HEK293T (cell line): ENCODE data around the gene ACP3.
"Not testable (repeated sequence)": the region's sequence is repeated elsewhere in the genome, so short reads cannot be mapped to it uniquely, and the experiment has no call there.

Experiments used
- CTCF ChIA-PET: fragments of 350-600 bp; formaldehyde crosslinking; extraction: SDS; loops from one replicate; lab custom pipeline; 2021; ENCODE audit warnings: antibody characterized with exemption, inconsistent platforms; lab: Yijun Ruan, JAX
- POLR2A ChIA-PET: fragments of 350-600 bp; formaldehyde crosslinking; extraction: SDS; loops from one replicate; lab custom pipeline; 2020; ENCODE audit warnings: antibody characterized with exemption, inconsistent platforms; lab: Yijun Ruan, JAX
- DNase-seq: peaks from one replicate; pipeline ENCODE4 v3.0.0; 2012; ENCODE audit warnings: mixed read lengths; ENCODE audit errors: extremely low spot score
- ARNT ChIP-seq: fragments of 450-650 bp; IDR thresholded peaks from 2 replicates; pipeline ENCODE4 v1.6.1; 2017; ENCODE audit warnings: mild to moderate bottlenecking
- BHLHE40 ChIP-seq: fragments of 450-650 bp; IDR thresholded peaks from 2 replicates; pipeline ENCODE4 v1.6.1; 2016; ENCODE audit warnings: mild to moderate bottlenecking, moderate library complexity, borderline replicate concordance
- CTBP1 ChIP-seq: fragments of 450-650 bp; IDR thresholded peaks from 2 replicates; pipeline ENCODE4 v1.6.1; 2016; ENCODE audit warnings: borderline replicate concordance
- ELF4 ChIP-seq: fragments of 450-650 bp; IDR thresholded peaks from 2 replicates; pipeline ENCODE4 v1.6.1; 2017; ENCODE audit warnings: antibody characterized with exemption
- FOXA1 ChIP-seq: fragments of 450-650 bp; IDR thresholded peaks from 2 replicates; pipeline ENCODE4 v1.6.1; 2016; ENCODE audit warnings: mild to moderate bottlenecking
- FOXK2 ChIP-seq: fragments of 450-650 bp; IDR thresholded peaks from 2 replicates; pipeline ENCODE4 v1.6.1; 2016; ENCODE audit warnings: mild to moderate bottlenecking
- FOXM1 ChIP-seq: fragments of 450-650 bp; IDR thresholded peaks from 2 replicates; pipeline ENCODE4 v1.6.1; 2017; ENCODE audit warnings: mild to moderate bottlenecking, borderline replicate concordance
- HDGF ChIP-seq: fragments of 450-650 bp; IDR thresholded peaks from 2 replicates; pipeline ENCODE4 v1.6.1; 2017; ENCODE audit warnings: antibody characterized with exemption, borderline replicate concordance
- L3MBTL2 ChIP-seq: fragments of 450-650 bp; conservative IDR thresholded peaks from 2 replicates; pipeline ENCODE4 v1.6.1; 2016; ENCODE audit warnings: mild to moderate bottlenecking
- LEF1 ChIP-seq: fragments of 450-650 bp; IDR thresholded peaks from 2 replicates; pipeline ENCODE4 v1.6.1; 2017; ENCODE audit warnings: mild to moderate bottlenecking, borderline replicate concordance
- NFRKB ChIP-seq: fragments of 450-650 bp; IDR thresholded peaks from 2 replicates; pipeline ENCODE4 v1.6.1; 2016; ENCODE audit warnings: mild to moderate bottlenecking, moderate library complexity
- SP1 ChIP-seq: fragments of 450-650 bp; IDR thresholded peaks from 2 replicates; pipeline ENCODE4 v1.6.1; 2017
- SUZ12 ChIP-seq: fragments of 450-650 bp; IDR thresholded peaks from 2 replicates; pipeline ENCODE4 v1.6.1; 2016; ENCODE audit warnings: mild to moderate bottlenecking
- TARDBP ChIP-seq: fragments of 450-650 bp; IDR thresholded peaks from 2 replicates; pipeline ENCODE4 v1.6.1; 2016
- ZNF384 ChIP-seq: fragments of 450-650 bp; IDR thresholded peaks from 2 replicates; pipeline ENCODE4 v1.6.1; 2016
- TF ChIP-seq, protein P1 (sequence below): fragments of 450-650 bp; IDR thresholded peaks from 2 replicates; pipeline ENCODE4 v1.6.1; 2016

Gene ACP3

DNA sequence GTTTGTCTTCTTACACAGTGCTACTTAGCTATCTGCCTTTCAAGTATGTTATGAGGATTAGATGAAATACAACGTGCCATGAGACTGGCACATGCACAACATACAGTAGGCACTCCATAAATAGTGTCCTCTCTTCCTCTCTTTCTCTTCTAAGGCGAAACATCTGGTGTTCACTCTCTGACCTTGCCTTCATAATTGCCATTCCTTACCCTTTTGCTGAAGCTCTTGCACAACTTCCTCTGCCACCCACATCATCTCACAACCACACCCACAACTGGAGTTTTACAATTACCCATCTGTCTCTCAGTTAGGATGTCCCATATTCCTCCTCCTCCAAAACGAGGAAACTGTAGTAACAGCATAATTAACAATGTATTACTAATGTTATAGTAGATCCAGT, 26.4 kb upstream of the ACP3 start:
- CTCF ChIA-PET: no interaction called here
- POLR2A ChIA-PET: no interaction called here
- no peak for TF ChIP-seq CTBP1
- TF ChIP-seq NFRKB: no peak
- no peak for TF ChIP-seq L3MBTL2
- no peak for TF ChIP-seq FOXK2
- no peak for TF ChIP-seq BHLHE40
- TF ChIP-seq LEF1: no peak
- TF ChIP-seq ELF4: no peak
- TF ChIP-seq FOXM1: no peak
- no peak for TF ChIP-seq HDGF
- TF ChIP-seq ARNT: no peak
- TF ChIP-seq SP1: no peak
- TF ChIP-seq SUZ12: no peak
- TF ChIP-seq, protein P1, sequence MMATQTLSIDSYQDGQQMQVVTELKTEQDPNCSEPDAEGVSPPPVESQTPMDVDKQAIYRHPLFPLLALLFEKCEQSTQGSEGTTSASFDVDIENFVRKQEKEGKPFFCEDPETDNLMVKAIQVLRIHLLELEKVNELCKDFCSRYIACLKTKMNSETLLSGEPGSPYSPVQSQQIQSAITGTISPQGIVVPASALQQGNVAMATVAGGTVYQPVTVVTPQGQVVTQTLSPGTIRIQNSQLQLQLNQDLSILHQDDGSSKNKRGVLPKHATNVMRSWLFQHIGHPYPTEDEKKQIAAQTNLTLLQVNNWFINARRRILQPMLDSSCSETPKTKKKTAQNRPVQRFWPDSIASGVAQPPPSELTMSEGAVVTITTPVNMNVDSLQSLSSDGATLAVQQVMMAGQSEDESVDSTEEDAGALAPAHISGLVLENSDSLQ: no peak
- TF ChIP-seq ZNF384: no peak
- no peak for TF ChIP-seq TARDBP
- no peak for TF ChIP-seq FOXA1
- no peak for DNase-seq

DNA sequence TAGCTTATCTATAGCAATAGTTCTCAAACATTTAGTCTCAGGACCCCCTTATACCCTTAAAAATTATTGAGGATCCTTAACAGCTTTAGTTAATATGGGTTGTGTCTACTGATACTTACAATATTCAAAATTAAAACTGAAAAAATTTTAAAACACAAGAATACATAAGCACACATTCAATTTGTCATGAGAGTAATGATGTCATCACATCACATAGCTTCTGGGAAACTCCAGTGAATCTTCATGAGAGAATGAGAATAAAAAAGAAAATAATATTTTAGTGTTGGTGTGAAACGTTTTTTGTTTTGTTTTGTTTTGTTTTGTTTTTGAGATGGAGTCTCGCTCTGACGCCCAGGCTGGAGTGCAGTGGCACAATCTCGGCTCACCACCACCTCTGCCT, 25.2 kb upstream of the ACP3 start:
- no peak for DNase-seq

DNA sequence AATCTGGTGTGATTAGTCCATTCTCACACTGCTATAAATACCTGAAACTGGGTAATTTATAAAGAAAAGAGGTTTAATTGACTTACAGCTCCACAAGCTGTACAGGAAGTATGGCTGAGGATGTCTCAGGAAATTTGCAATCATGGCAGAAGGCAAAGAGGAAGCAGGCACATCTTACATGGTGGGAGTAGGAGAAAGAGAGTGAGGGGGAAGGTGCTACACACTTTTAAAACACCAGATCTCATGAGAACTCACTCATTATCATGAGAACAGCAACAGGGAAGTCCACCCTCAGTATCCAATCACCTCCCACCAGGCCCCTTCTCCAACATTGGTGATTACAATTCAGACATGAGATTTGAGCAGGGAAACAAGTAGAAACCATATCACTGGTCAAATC, 24.0 kb upstream of the ACP3 start:
- TF ChIP-seq HDGF: no peak
- no peak for TF ChIP-seq TARDBP
- TF ChIP-seq ARNT: no peak
- no peak for TF ChIP-seq FOXK2
- no peak for TF ChIP-seq FOXA1
- no peak for TF ChIP-seq NFRKB
- no peak for TF ChIP-seq ZNF384
- TF ChIP-seq BHLHE40: no peak
- no peak for TF ChIP-seq SUZ12
- CTCF ChIA-PET: no interaction called here
- DNase-seq: no peak
- POLR2A ChIA-PET: no interaction called here

More for the DNA sequence above, 25.2 kb upstream of the ACP3 start:
- ChIA-PET CTCF (no interaction called here), POLR2A (no interaction called here)
- TF ChIP-seq SP1: no peak
- no peak for TF ChIP-seq LEF1
- TF ChIP-seq SUZ12: no peak
- TF ChIP-seq FOXK2: no peak
- no peak for TF ChIP-seq ARNT
- TF ChIP-seq ZNF384: no peak
- TF ChIP-seq ELF4: no peak
- TF ChIP-seq HDGF: no peak
- TF ChIP-seq, protein P1: no peak
- TF ChIP-seq TARDBP: no peak
- TF ChIP-seq BHLHE40: no peak
- no peak for TF ChIP-seq NFRKB
- TF ChIP-seq CTBP1: no peak
- TF ChIP-seq FOXM1: no peak
- no peak for TF ChIP-seq L3MBTL2
- TF ChIP-seq FOXA1: no peak

DNA sequence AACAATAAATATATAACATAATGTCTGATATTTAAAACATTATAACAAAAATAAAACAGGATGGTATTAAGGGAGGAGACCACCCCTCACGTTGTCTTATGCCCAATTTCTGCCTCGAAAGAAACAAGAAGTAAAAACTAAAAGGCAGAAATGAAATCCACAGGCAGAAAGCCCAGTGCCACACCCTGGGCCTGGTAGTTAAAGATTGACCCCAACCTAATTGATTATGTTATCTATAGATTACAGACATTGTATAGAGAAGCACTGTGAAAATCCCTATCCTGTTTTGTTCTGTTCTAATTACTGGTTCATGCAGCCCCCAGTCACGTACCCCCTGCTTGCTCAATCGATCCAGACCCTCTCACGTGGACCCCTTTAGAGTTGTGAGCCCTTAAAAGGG, 22.3 kb upstream of the ACP3 start:
- DNase-seq: no peak
- no peak for TF ChIP-seq ZNF384
- no peak for TF ChIP-seq FOXM1
- no peak for TF ChIP-seq FOXK2
- no peak for TF ChIP-seq HDGF
- TF ChIP-seq FOXA1: no peak
- ChIA-PET CTCF (no interaction called here), POLR2A (no interaction called here)

DNA sequence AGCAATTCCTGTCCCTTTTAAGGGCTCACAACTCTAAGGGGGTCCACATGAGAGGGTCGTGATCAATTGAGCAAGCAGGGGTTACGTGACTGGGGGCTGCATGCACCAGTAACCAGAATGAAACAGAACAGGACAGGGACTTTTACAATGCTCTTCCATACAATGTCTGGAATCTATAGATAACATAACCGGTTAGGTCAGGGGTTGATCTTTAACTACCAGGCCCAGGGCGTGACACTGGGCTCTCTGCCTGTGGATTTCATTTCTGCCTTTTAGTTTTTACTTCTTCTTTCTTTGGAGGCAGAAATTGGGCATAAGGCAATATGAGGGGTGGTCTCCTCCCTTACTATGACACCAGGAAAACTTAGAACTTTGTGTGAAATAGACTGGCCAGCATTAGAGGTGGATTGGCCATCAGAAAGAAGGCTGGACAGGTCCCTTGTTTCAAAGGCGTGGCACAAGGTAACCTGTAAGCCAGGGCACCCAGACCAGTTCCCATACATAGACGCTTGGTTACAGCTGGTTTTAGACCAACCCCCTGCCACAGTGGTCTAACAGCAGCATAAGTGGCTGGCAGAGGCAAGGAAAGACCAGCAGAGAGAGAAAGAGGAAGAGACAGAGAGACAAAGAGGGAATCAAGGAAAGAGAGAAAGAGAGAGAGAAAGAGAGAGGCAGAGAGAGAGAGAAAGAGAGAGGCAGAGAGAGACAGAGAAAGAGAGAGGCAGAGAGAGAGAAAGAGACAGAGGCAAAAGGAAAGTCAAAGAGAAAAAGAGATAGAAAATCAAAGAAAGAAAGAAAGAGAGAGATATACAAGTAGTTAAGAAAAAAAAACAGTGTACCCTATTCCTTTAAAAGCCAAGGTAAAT, 13.6 kb upstream of the ACP3 start:
- DNase-seq, CTCF ChIA-PET, POLR2A ChIA-PET: not testable (repeated sequence)

DNA sequence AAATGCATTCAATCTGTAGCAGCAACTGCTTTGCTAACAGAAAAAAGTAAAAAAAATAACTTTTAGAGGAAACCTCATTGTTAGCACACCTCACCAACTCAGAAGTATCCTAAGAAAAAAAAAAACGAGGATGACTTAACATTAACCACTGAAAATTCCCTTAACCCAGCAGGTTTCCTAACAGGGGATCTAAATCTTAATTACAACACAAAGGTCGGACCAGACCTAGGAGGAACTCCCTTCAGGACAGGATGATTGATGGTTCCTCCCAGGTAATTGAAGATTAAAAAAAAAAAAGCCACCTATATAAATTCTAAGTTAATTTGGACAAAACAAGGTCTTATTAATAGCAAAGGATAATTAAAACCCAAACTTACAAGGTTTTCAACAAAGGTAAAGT, 12.9 kb upstream of the ACP3 start:
- CTCF ChIA-PET, POLR2A ChIA-PET, DNase-seq: not testable (repeated sequence)

DNA sequence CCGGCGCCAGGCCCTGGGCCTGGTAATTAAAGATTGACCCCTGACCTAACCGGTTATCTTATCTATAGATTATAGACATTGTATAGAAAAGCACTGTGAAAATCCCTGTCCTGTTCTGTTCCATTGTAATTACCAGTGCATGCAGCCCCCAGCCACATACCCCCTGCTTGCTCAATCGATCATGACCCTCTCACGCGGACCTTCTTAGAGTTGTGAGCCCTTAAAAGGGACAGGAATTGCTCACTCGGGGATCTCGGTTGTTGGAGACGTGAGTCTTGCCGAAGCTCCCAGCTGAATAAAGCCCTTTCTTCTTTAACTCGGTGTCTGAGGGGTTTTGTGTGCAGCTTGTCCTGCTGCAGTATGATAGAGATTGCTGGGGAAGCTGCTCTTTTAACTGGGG, 7.2 kb upstream of the ACP3 start:
- CTCF ChIA-PET, POLR2A ChIA-PET, DNase-seq: not testable (repeated sequence)

DNA sequence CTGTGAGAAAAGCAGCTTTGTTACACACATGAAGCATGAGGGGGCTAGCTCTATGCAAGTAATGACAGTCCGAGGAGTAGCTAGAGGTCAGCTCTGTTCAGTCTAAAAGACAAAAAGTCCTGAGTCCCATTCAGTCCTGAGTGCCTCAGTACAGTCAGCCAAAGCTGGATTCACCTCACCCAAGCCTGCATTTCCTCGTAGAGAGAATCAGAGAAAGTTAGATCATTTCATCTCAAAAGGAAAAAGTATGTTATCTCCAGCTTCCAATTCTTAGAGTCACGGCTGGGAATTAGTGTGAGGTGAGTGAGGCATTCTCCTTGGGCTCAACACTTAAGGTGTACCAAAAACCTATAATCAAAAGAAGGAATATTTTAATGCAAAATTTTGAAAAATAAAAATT, 5.9 kb upstream of the ACP3 start:
- POLR2A ChIA-PET: no interaction called here
- CTCF ChIA-PET: interaction anchor here (1.4 kb wide), 1 partner anchor 31 kb away, joined by 5 read pairs; no protein-coding TSS in a partner anchor
- TF ChIP-seq TARDBP: no peak
- TF ChIP-seq HDGF: no peak
- TF ChIP-seq, protein P1: no peak
- TF ChIP-seq ELF4: no peak
- TF ChIP-seq ZNF384: no peak
- DNase-seq: no peak
